GM19372 (cell line): ENCODE results near the gene MISP3.
"Not testable (repeated sequence)": the region's sequence is repeated elsewhere in the genome, so short reads cannot be mapped to it uniquely, and the experiment has no call there.

Experiments
- ATAC-seq: cut with Tn5 transposase; IDR thresholded peaks from one replicate; pipeline ENCODE4 v1.9.1; 2021; ENCODE audit warnings: mild to moderate bottlenecking, low read depth, moderate library complexity; ENCODE audit not compliant: unreplicated experiment

Gene MISP3

GRCh38 chr19:14072535-14073260 is at the start of gene MISP3:
Gene MISP3, plus strand, starts transcription at chr19:14072786. Its CDS starts 524 bp downstream, at chr19:14073310.
- ATAC-seq = no peak

GRCh38 chr19:14023404-14024235 is 49.0 kb upstream of the MISP3 start:
- no peak for ATAC-seq

GRCh38 chr19:14026652-14027192 is 45.9 kb upstream of the MISP3 start:
- ATAC-seq = not testable (repeated sequence)

- ATAC-seq = no peak
Measured at GRCh38 chr19:14027856-14028450, 44.6 kb upstream of the MISP3 start, which contains the start of gene RLN3. Gene RLN3, plus strand, starts transcription at chr19:14028148. Its CDS starts 57 bp downstream, at chr19:14028205.

GRCh38 chr19:14028901-14029300 is 43.7 kb upstream of the MISP3 start:
- no peak for ATAC-seq

GRCh38 chr19:14030997-14031718 is 41.4 kb upstream of the MISP3 start:
- no peak for ATAC-seq

- ATAC-seq = peak; percentile 57
Measured at GRCh38 chr19:14031719-14032480, 40.7 kb upstream of the MISP3 start, which contains the start of gene IL27RA. Gene IL27RA, plus strand, starts transcription at chr19:14031762. Its CDS starts 111 bp downstream, at chr19:14031873.

- ATAC-seq = no peak
Measured at GRCh38 chr19:14033946-14034345, 38.6 kb upstream of the MISP3 start.

- not testable (repeated sequence) for ATAC-seq
Measured at GRCh38 chr19:14035159-14035558, 37.4 kb upstream of the MISP3 start.

GRCh38 chr19:14035706-14036105 is 36.9 kb upstream of the MISP3 start:
- no peak for ATAC-seq

GRCh38 chr19:14039181-14039580 is 33.4 kb upstream of the MISP3 start:
- no peak for ATAC-seq

GRCh38 chr19:14042659-14043608 is 29.7 kb upstream of the MISP3 start:
- not testable (repeated sequence) for ATAC-seq

GRCh38 chr19:14047866-14048265 is 24.7 kb upstream of the MISP3 start:
- ATAC-seq = not testable (repeated sequence)

- ATAC-seq = no peak
Measured at GRCh38 chr19:14048443-14049153, 24.0 kb upstream of the MISP3 start.

GRCh38 chr19:14050512-14050911 is 22.1 kb upstream of the MISP3 start:
- no peak for ATAC-seq

- not testable (repeated sequence) for ATAC-seq
Measured at GRCh38 chr19:14050961-14051360, 21.6 kb upstream of the MISP3 start.

- no peak for ATAC-seq
Measured at GRCh38 chr19:14051980-14052379, 20.6 kb upstream of the MISP3 start.

GRCh38 chr19:14052470-14052869 is 20.1 kb upstream of the MISP3 start:
- no peak for ATAC-seq
